Mesendoderm (in vitro differentiated cells): ENCODE data around the gene FFAR3. TPM values are rescaled to one million over a fixed set of nuclear protein-coding genes. Genes with fewer than 3 reads are reported as not detected.

ENCODE experiments used
- DNase-seq: peaks from one replicate; pipeline ENCODE4 v3.0.0; 2013
- H2AK5ac ChIP-seq: 2 replicates; pipeline ENCODE4 v1.6.1; 2013; ENCODE audit warnings: low read length, inconsistent platforms
- H2BK120ac ChIP-seq: 2 replicates; pipeline ENCODE4 v1.6.1; 2013; ENCODE audit warnings: low read depth, mild to moderate bottlenecking, low read length, moderate library complexity, mixed read lengths
- H2BK15ac ChIP-seq: replicated peaks from 2 replicates; pipeline ENCODE4 v1.6.1; 2013; ENCODE audit warnings: low read depth, mild to moderate bottlenecking, moderate library complexity
- H2BK5ac ChIP-seq: 2 replicates; pipeline ENCODE4 v1.6.1; 2013; ENCODE audit warnings: low read length, inconsistent platforms
- H3K18ac ChIP-seq: 2 replicates; pipeline ENCODE4 v1.6.1; 2013; ENCODE audit warnings: mild to moderate bottlenecking, low read length, mixed read lengths
- H3K23ac ChIP-seq: one replicate; pipeline ENCODE4 v1.6.1; 2013; ENCODE audit warnings: low read length
- H3K27ac ChIP-seq: 2 replicates; pipeline ENCODE4 v1.5.1; 2013; ENCODE audit warnings: low read depth, mild to moderate bottlenecking, inconsistent platforms, low read length, moderate library complexity
- H3K27me3 ChIP-seq: 2 replicates; pipeline ENCODE4 v1.6.1; 2013; ENCODE audit warnings: low read length, control low read depth, mild to moderate bottlenecking, inconsistent platforms; ENCODE audit not compliant: insufficient read depth, poor library complexity
- H3K36me3 ChIP-seq: 2 replicates; pipeline ENCODE4 v1.6.1; 2013; ENCODE audit warnings: low read length, inconsistent platforms; ENCODE audit not compliant: control insufficient read depth, insufficient read depth
- H3K4ac ChIP-seq: one replicate; pipeline ENCODE4 v1.6.1; 2013; ENCODE audit warnings: low read depth, mild to moderate bottlenecking, low read length, moderate library complexity
- H3K4me1 ChIP-seq: 2 replicates; pipeline ENCODE4 v1.6.1; 2013; ENCODE audit warnings: low read depth, low read length, inconsistent platforms; ENCODE audit not compliant: control insufficient read depth
- H3K4me2 ChIP-seq: 2 replicates; pipeline ENCODE4 v1.6.1; 2013; ENCODE audit warnings: low read length
- H3K4me3 ChIP-seq: 2 replicates; pipeline ENCODE4 v1.5.1; 2013; ENCODE audit warnings: mild to moderate bottlenecking, low read length
- H3K56ac ChIP-seq: one replicate; pipeline ENCODE4 v1.6.1; 2013; ENCODE audit warnings: low read length
- H3K79me1 ChIP-seq: 2 replicates; pipeline ENCODE4 v1.6.1; 2013; ENCODE audit warnings: low read length, inconsistent platforms
- H3K79me2 ChIP-seq: 2 replicates; pipeline ENCODE4 v1.6.1; 2013; ENCODE audit warnings: mild to moderate bottlenecking, low read length; ENCODE audit not compliant: control insufficient read depth, insufficient read depth
- H3K9ac ChIP-seq: 2 replicates; pipeline ENCODE4 v1.6.1; 2013; ENCODE audit warnings: low read length, inconsistent platforms
- H4K5ac ChIP-seq: one replicate; pipeline ENCODE4 v1.6.1; 2013; ENCODE audit warnings: low read length
- H4K8ac ChIP-seq: one replicate; pipeline ENCODE4 v1.6.1; 2013; ENCODE audit warnings: low read depth, mild to moderate bottlenecking, control low read depth, low read length, moderate library complexity
- WGBS: extraction: QIAGEN DNeasy Blood & Tissue Kit; methylation state at CpG from one replicate; pipeline ENCODE4 v1.1.7; 2013; ENCODE audit warnings: low lambda C conversion rate, missing lambda C conversion rate; ENCODE audit not compliant: insufficient coverage; ENCODE audit errors: extremely low coverage; 5-methylcytosine and 5-hydroxymethylcytosine counted together
- polyA plus RNA-seq, 2 experiments: library from polyadenylated mRNA; stranded (reverse); fragments of 200-250 nt; gene quantifications; one replicate each; pipeline ENCODE4 v1.2.3, GENCODE V29; 2013

FFAR3 gene
- 0.03 TPM for polyA plus RNA-seq (2013, experiment 1 of 2)
- 0.14 TPM for polyA plus RNA-seq (2013, experiment 2 of 2)

- H3K4me1 ChIP-seq = no peaks in the 10 kb centered on the region
- no peak within 1 kb of the TSS for H3K4me2 ChIP-seq
- H3K36me3 ChIP-seq = no peaks in the 10 kb centered on the region
- H4K5ac ChIP-seq = no peak within 1 kb of the TSS
- no peaks in the 10 kb centered on the region for H3K27me3 ChIP-seq
- WGBS = no CpG with 5 or more reads among the region's 18 CpGs
- no peak within 1 kb of the TSS for H2AK5ac ChIP-seq
- H3K27ac ChIP-seq = no peak within 1 kb of the TSS
- H3K23ac ChIP-seq = no peak within 1 kb of the TSS
- H4K8ac ChIP-seq = no peak within 1 kb of the TSS
- H3K9ac ChIP-seq = no peak within 1 kb of the TSS
- no peak within 1 kb of the TSS for H3K4me3 ChIP-seq
- no peak within 1 kb of the TSS for H2BK120ac ChIP-seq
- peak; percentile 39 for DNase-seq
- no peak within 1 kb of the TSS for H3K4ac ChIP-seq
- no peak within 1 kb of the TSS for H3K56ac ChIP-seq
- no peaks in the 10 kb centered on the region for H3K79me1 ChIP-seq
- H2BK5ac ChIP-seq = no peak within 1 kb of the TSS
- H3K18ac ChIP-seq = no peak within 1 kb of the TSS
- no peaks in the 10 kb centered on the region for H3K79me2 ChIP-seq
- no peak within 1 kb of the TSS for H2BK15ac ChIP-seq
These were observed at the start of gene FFAR3 for GRCh38 chr19:35357867-35358573. FFAR3 (plus strand) TSS chr19:35358460; CDS start chr19:35358891, 431 bp downstream.

- Histone ChIP-seq H2BK120ac (no peak overlapping the region), H4K5ac (no peak overlapping the region), H3K27me3 (no peaks in the 10 kb centered on the region), H2AK5ac (no peak overlapping the region), H2BK5ac (no peak overlapping the region), H3K36me3 (no peaks in the 10 kb centered on the region), H3K18ac (no peak overlapping the region), H3K79me1 (no peaks in the 10 kb centered on the region), H3K56ac (no peak overlapping the region), H3K4ac (no peak overlapping the region), H3K9ac (no peak overlapping the region), H3K4me2 (no peak overlapping the region), H2BK15ac (no peak overlapping the region), H4K8ac (no peak overlapping the region), H3K4me1 (no peaks in the 10 kb centered on the region), H3K27ac (no peak overlapping the region), H3K4me3 (no peak overlapping the region), H3K79me2 (no peaks in the 10 kb centered on the region), H3K23ac (no peak overlapping the region)
- DNase-seq = no peak
- no CpG with 5 or more reads among the region's 7 CpGs for WGBS
These were observed 49.4 kb upstream of the FFAR3 start for GRCh38 chr19:35308910-35309309.

GRCh38 chr19:35309481-35310279 is 48.6 kb upstream of the FFAR3 start:
- Histone ChIP-seq H3K4me3 (no peak overlapping the region), H3K79me2 (no peaks in the 10 kb centered on the region), H3K4me1 (no peaks in the 10 kb centered on the region), H3K23ac (no peak overlapping the region), H4K5ac (no peak overlapping the region), H4K8ac (no peak overlapping the region), H3K27ac (no peak overlapping the region), H3K18ac (no peak overlapping the region), H3K36me3 (no peaks in the 10 kb centered on the region), H2BK120ac (no peak overlapping the region), H3K4ac (no peak overlapping the region), H3K27me3 (no peaks in the 10 kb centered on the region), H3K56ac (no peak overlapping the region), H2BK15ac (no peak overlapping the region), H3K79me1 (no peaks in the 10 kb centered on the region), H2AK5ac (no peak overlapping the region), H2BK5ac (no peak overlapping the region), H3K9ac (no peak overlapping the region), H3K4me2 (no peak overlapping the region)
- DNase-seq = no peak
- WGBS = no CpG with 5 or more reads among the region's 47 CpGs

GRCh38 chr19:35310331-35310730 is 47.9 kb upstream of the FFAR3 start:
- no peaks in the 10 kb centered on the region for H3K36me3 ChIP-seq

GRCh38 chr19:35310811-35311465 is 47.3 kb upstream of the FFAR3 start:
- no peak overlapping the region for H3K4me2 ChIP-seq
- no peak overlapping the region for H3K9ac ChIP-seq
- H3K23ac ChIP-seq = no peak overlapping the region
- H4K5ac ChIP-seq = no peak overlapping the region
- no peak overlapping the region for H3K4me3 ChIP-seq
- H3K27me3 ChIP-seq = no peaks in the 10 kb centered on the region
- H3K18ac ChIP-seq = no peak overlapping the region
- H3K36me3 ChIP-seq = no peaks in the 10 kb centered on the region
- H2BK15ac ChIP-seq = no peak overlapping the region
- no peak overlapping the region for H3K27ac ChIP-seq
- no peaks in the 10 kb centered on the region for H3K4me1 ChIP-seq
- no peak overlapping the region for H2BK5ac ChIP-seq
- H3K4ac ChIP-seq = no peak overlapping the region
- no peak overlapping the region for H3K56ac ChIP-seq
- WGBS = no CpG with 5 or more reads among the region's 10 CpGs
- no peaks in the 10 kb centered on the region for H3K79me2 ChIP-seq
- no peaks in the 10 kb centered on the region for H3K79me1 ChIP-seq
- no peak overlapping the region for H2AK5ac ChIP-seq
- no peak overlapping the region for H2BK120ac ChIP-seq
- DNase-seq = no peak
- H4K8ac ChIP-seq = no peak overlapping the region

More at GRCh38 chr19:35310331-35310730, 47.9 kb upstream of the FFAR3 start:
- no peaks in the 10 kb centered on the region for H3K79me2 ChIP-seq
- no peak overlapping the region for H2BK120ac ChIP-seq
- H3K18ac ChIP-seq = no peak overlapping the region
- no peak overlapping the region for H3K23ac ChIP-seq
- no peaks in the 10 kb centered on the region for H3K79me1 ChIP-seq
- H2BK15ac ChIP-seq = no peak overlapping the region
- no peaks in the 10 kb centered on the region for H3K27me3 ChIP-seq
- no peak overlapping the region for H3K27ac ChIP-seq
- WGBS = no CpG with 5 or more reads among the region's 12 CpGs
- DNase-seq = no peak
- no peak overlapping the region for H3K9ac ChIP-seq
- no peak overlapping the region for H4K8ac ChIP-seq
- H3K4me1 ChIP-seq = no peaks in the 10 kb centered on the region
- no peak overlapping the region for H3K4ac ChIP-seq
- H4K5ac ChIP-seq = no peak overlapping the region
- H2AK5ac ChIP-seq = no peak overlapping the region
- H2BK5ac ChIP-seq = no peak overlapping the region
- H3K4me3 ChIP-seq = no peak overlapping the region
- no peak overlapping the region for H3K56ac ChIP-seq
- no peak overlapping the region for H3K4me2 ChIP-seq
